SK-N-SH (cell line): ENCODE measurements around the gene MALRD1. TPM values are rescaled to one million over a fixed set of nuclear protein-coding genes. Genes with fewer than 3 reads are reported as not detected.

Experiments used
- CTCF ChIA-PET: fragments of 300-600, 350-600 bp; formaldehyde crosslinking; extraction: SDS; loops from one replicate; lab custom pipeline; 2021; lab: Yijun Ruan, JAX
- POLR2A ChIA-PET: fragments of 350-600 bp; sonication (Branson Sonifier 250); formaldehyde crosslinking; extraction: SDS; loops from one replicate; lab custom pipeline; 2020; ENCODE audit warnings: antibody characterized with exemption, inconsistent platforms; lab: Yijun Ruan, JAX
- DNase-seq: peaks from one replicate; pipeline ENCODE4 v3.0.0; 2012
- H2AFZ ChIP-seq: fragments of 200-600 bp; sonication (generic); 2 replicates; pipeline ENCODE4 v1.8.1; 2016; ENCODE audit warnings: antibody characterized with exemption, mild to moderate bottlenecking, low read depth
- H3F3A ChIP-seq: fragments of 200-600 bp; sonication (generic); replicated peaks from 2 replicates; pipeline ENCODE3; 2016; ENCODE audit warnings: antibody characterized with exemption, mild to moderate bottlenecking; ENCODE audit not compliant: insufficient read depth
- H3K27ac ChIP-seq, 2 experiments: fragments of 200-500 bp in 1 of 2; fragments of 200-600 bp in 1 of 2; sonication (Bioruptor generic) in 1 of 2; sonication (generic), shearing (Covaris generic) in 1 of 2; 2 replicates each; pipeline versions ENCODE4 v1.5.1 to v1.6.1; 2014 to 2016; ENCODE audit warnings: low read depth in 2 of 2, inconsistent platforms in 1 of 2, low read length in 1 of 2, mild to moderate bottlenecking in 1 of 2, mixed read lengths in 1 of 2
- H3K27me3 ChIP-seq: fragments of 200-600 bp; sonication (generic), shearing (Covaris generic); 2 replicates; pipeline ENCODE4 v1.6.1; 2016; ENCODE audit warnings: mixed run types; ENCODE audit not compliant: insufficient read depth
- H3K36me3 ChIP-seq, 2 experiments: fragments of 200-500 bp in 1 of 2; fragments of 200-600 bp in 1 of 2; sonication (Bioruptor generic) in 1 of 2; sonication (generic) in 1 of 2; replicated peaks in 1 of 2; 2 replicates each; pipeline versions ENCODE3 to v1.5.1; 2014 to 2016; ENCODE audit warnings: low read length in 1 of 2, mild to moderate bottlenecking in 1 of 2; ENCODE audit not compliant: insufficient read depth in 2 of 2, control insufficient read depth in 1 of 2
- H3K4me1 ChIP-seq, 2 experiments: fragments of 200-500 bp in 1 of 2; fragments of 200-600 bp in 1 of 2; sonication (Bioruptor generic) in 1 of 2; sonication (generic), shearing (Covaris generic) in 1 of 2; 2 replicates each; pipeline versions ENCODE4 v1.5.1 to v1.6.1; 2014 to 2016; ENCODE audit warnings: low read depth in 1 of 2, low read length in 1 of 2, mixed run types in 1 of 2; ENCODE audit not compliant: insufficient read depth in 2 of 2, control insufficient read depth in 1 of 2
- H3K4me2 ChIP-seq: fragments of 200-600 bp; sonication (generic), shearing (Covaris generic); 2 replicates; pipeline ENCODE4 v1.6.1; 2017; ENCODE audit warnings: mixed run types
- H3K4me3 ChIP-seq, 2 experiments: fragments of 200-500 bp in 1 of 2; fragments of 200-600 bp in 1 of 2; sonication (Bioruptor generic) in 1 of 2; sonication (generic), shearing (Covaris generic) in 1 of 2; 2 replicates each; pipeline versions ENCODE4 v1.5.1 to v1.8.1; 2014 to 2016; ENCODE audit warnings: low read depth in 2 of 2, inconsistent platforms in 1 of 2, low read length in 1 of 2, mild to moderate bottlenecking in 1 of 2, mixed read lengths in 1 of 2, moderate library complexity in 1 of 2
- H3K79me2 ChIP-seq: fragments of 200-600 bp; sonication (generic); 2 replicates; pipeline ENCODE4 v1.8.1; 2017; ENCODE audit warnings: mild to moderate bottlenecking; ENCODE audit not compliant: insufficient read depth
- H3K9ac ChIP-seq: fragments of 200-600 bp; sonication (generic); 2 replicates; pipeline ENCODE4 v1.6.1; 2017; ENCODE audit warnings: mixed run types
- H3K9me2 ChIP-seq: fragments of 200-600 bp; sonication (generic); 2 replicates; pipeline ENCODE4 v1.6.1; 2017; ENCODE audit warnings: mixed run types
- H3K9me3 ChIP-seq: fragments of 200-600 bp; sonication (generic); 2 replicates; pipeline ENCODE4 v1.6.1; 2017; ENCODE audit warnings: mixed run types, mild to moderate bottlenecking, moderate library complexity
- H4K20me1 ChIP-seq: fragments of 200-600 bp; sonication (generic); 2 replicates; pipeline ENCODE4 v1.6.1; 2017; ENCODE audit warnings: mild to moderate bottlenecking, mixed run types; ENCODE audit not compliant: insufficient read depth
- CHD2 ChIP-seq: fragments of 150-350 bp; IDR thresholded peaks from 2 replicates; pipeline ENCODE4 v1.6.1; 2018; ENCODE audit warnings: low read length; ENCODE audit not compliant: partially characterized antibody
- GABPA ChIP-seq: IDR thresholded peaks from 2 replicates; pipeline ENCODE4 v1.4.0; 2012; ENCODE audit warnings: low read depth, mild to moderate bottlenecking
- GATA2 ChIP-seq: sonication (generic); formaldehyde crosslinking; IDR thresholded peaks from 2 replicates; pipeline ENCODE4 v1.5.0; 2020; ENCODE audit warnings: mild to moderate bottlenecking, missing genetic modification reagents
- IRF3 ChIP-seq: fragments of 150-350 bp; IDR thresholded peaks from 2 replicates; pipeline ENCODE4 v1.6.1; 2016; ENCODE audit warnings: mild to moderate bottlenecking, low read depth, low read length
- MAX ChIP-seq: IDR thresholded peaks from 2 replicates; pipeline ENCODE4 v1.4.0; 2012; ENCODE audit warnings: low read depth
- MEF2A ChIP-seq: IDR thresholded peaks from 2 replicates; pipeline ENCODE4 v1.4.0; 2012; ENCODE audit warnings: low read depth, borderline replicate concordance
- NFIC ChIP-seq: IDR thresholded peaks from 2 replicates; pipeline ENCODE4 v1.4.0; 2012; ENCODE audit warnings: borderline replicate concordance
- PBX3 ChIP-seq: IDR thresholded peaks from 2 replicates; pipeline ENCODE4; 2012
- POLR2AphosphoS5 ChIP-seq: IDR thresholded peaks from 2 replicates; pipeline ENCODE4 v1.6.1; 2012; ENCODE audit warnings: low read depth, low read length
- RAD21 ChIP-seq: IDR thresholded peaks from 2 replicates; pipeline ENCODE4 v1.6.1; 2012; ENCODE audit warnings: mild to moderate bottlenecking, low read length
- RCOR1 ChIP-seq: fragments of 150-350 bp; IDR thresholded peaks from 2 replicates; pipeline ENCODE4 v1.6.1; 2017; ENCODE audit warnings: antibody characterized with exemption, low read length
- RXRA ChIP-seq: IDR thresholded peaks from 2 replicates; pipeline ENCODE4 v1.4.0; 2012; ENCODE audit warnings: low read depth, mild to moderate bottlenecking, borderline replicate concordance
- SMC3 ChIP-seq: IDR thresholded peaks from 2 replicates; pipeline ENCODE4 v1.6.1; 2012; ENCODE audit warnings: low read depth, low read length, improper control_type of control experiment
- TCF12 ChIP-seq: IDR thresholded peaks from 2 replicates; pipeline ENCODE4 v1.4.0; 2012
- USF1 ChIP-seq: IDR thresholded peaks from 2 replicates; pipeline ENCODE4 v1.4.0; 2012; ENCODE audit warnings: low read depth, borderline replicate concordance
- USF2 ChIP-seq: fragments of 150-350 bp; IDR thresholded peaks from 2 replicates; pipeline ENCODE4 v1.6.1; 2017; ENCODE audit warnings: antibody characterized with exemption, low read length, low read depth, borderline replicate concordance
- ZBTB33 ChIP-seq: IDR thresholded peaks from 2 replicates; pipeline ENCODE4 v1.4.0; 2012; ENCODE audit warnings: low read depth, borderline replicate concordance
- WGBS: methylation state at CpG from one replicate; pipeline ENCODE4 v1.1.6; 2017; ENCODE audit warnings: low lambda C conversion rate; 5-methylcytosine and 5-hydroxymethylcytosine counted together
- polyA plus RNA-seq, 3 experiments: library from polyadenylated mRNA; depleted of rRNA; stranded (reverse); fragments of >200 nt; gene quantifications; 2 replicates each; pipeline ENCODE4 v1.2.3, GENCODE V29; 2012

Gene MALRD1
- polyA plus RNA-seq, 1 of the 3 experiments (the other 2 are of a cell fraction): not detected

GRCh38 chr10:19043431-19043830, 5.2 kb upstream of the MALRD1 start:
- no peak for DNase-seq

GRCh38 chr10:19046679-19047078, 1.9 kb upstream of the MALRD1 start:
- no peak overlapping the region for H2AFZ ChIP-seq
- no peaks in the 10 kb centered on the region for H3K27me3 ChIP-seq
- no peak overlapping the region for H3K4me2 ChIP-seq
- no peak overlapping the region for H3K9ac ChIP-seq
- POLR2A ChIA-PET: no interaction called here
- TF ChIP-seq RAD21: no peak
- TF ChIP-seq CHD2: no peak
- TF ChIP-seq USF2: no peak
- TF ChIP-seq GATA2 (CRISPR knock-in tag): no peak
- TF ChIP-seq TCF12: no peak
- TF ChIP-seq RXRA: no peak
- no peak for TF ChIP-seq MAX
- no peak for TF ChIP-seq SMC3
- TF ChIP-seq ZBTB33: no peak
- no peak for TF ChIP-seq RCOR1
- TF ChIP-seq NFIC: no peak
- no peak for TF ChIP-seq POLR2AphosphoS5
- TF ChIP-seq GABPA: no peak
- no peak for TF ChIP-seq PBX3
- TF ChIP-seq USF1: no peak
- TF ChIP-seq IRF3: no peak
- TF ChIP-seq MEF2A: no peak
- no peaks in the 10 kb centered on the region for H3K79me2 ChIP-seq
- H3F3A ChIP-seq: no peaks in the 10 kb centered on the region
- H4K20me1 ChIP-seq: no peaks in the 10 kb centered on the region
- no peak overlapping the region for H3K27ac ChIP-seq
- no peak overlapping the region for H3K4me3 ChIP-seq
- WGBS: 11% methylated on average over 1 of the region's 1 CpG
- H3K9me2 ChIP-seq: no peaks in the 10 kb centered on the region
- no peak for DNase-seq
- no peaks in the 10 kb centered on the region for H3K36me3 ChIP-seq
- CTCF ChIA-PET: no interaction called here
- H3K4me1 ChIP-seq: no peaks in the 10 kb centered on the region
- H3K9me3 ChIP-seq: no peaks in the 10 kb centered on the region

More at GRCh38 chr10:19043431-19043830, 5.2 kb upstream of the MALRD1 start:
- no peaks in the 10 kb centered on the region for H3K27me3 ChIP-seq
- no peak overlapping the region for H3K27ac ChIP-seq
- no peaks in the 10 kb centered on the region for H4K20me1 ChIP-seq
- no peak overlapping the region for H3K9ac ChIP-seq
- 45% methylated on average over 3 of the region's 3 CpGs for WGBS
- ChIA-PET CTCF (interaction anchor here (1.2 kb wide), 1 partner anchor 13 kb away, joined by 3 read pairs; no protein-coding TSS in a partner anchor), POLR2A (no interaction called here)
- no peak overlapping the region for H2AFZ ChIP-seq
- no peaks in the 10 kb centered on the region for H3F3A ChIP-seq
- no peaks in the 10 kb centered on the region for H3K9me2 ChIP-seq
- H3K79me2 ChIP-seq: no peaks in the 10 kb centered on the region
- TF ChIP-seq RCOR1: no peak
- H3K4me3 ChIP-seq: no peak overlapping the region
- H3K4me2 ChIP-seq: no peak overlapping the region
- no peaks in the 10 kb centered on the region for H3K36me3 ChIP-seq
- no peaks in the 10 kb centered on the region for H3K4me1 ChIP-seq
- no peaks in the 10 kb centered on the region for H3K9me3 ChIP-seq
